Measurements from ENCODE around the gene PVR. TPM values are rescaled to one million over a fixed set of nuclear protein-coding genes. Genes with fewer than 3 reads are reported as not detected.
A peak's percentile ranks its signal among the peaks of the same experiment; 100 is the strongest.
"Not testable (repeated sequence)": the region's sequence is repeated elsewhere in the genome, so short reads cannot be mapped to it uniquely, and the experiment has no call there.

The PVR gene, protein sequence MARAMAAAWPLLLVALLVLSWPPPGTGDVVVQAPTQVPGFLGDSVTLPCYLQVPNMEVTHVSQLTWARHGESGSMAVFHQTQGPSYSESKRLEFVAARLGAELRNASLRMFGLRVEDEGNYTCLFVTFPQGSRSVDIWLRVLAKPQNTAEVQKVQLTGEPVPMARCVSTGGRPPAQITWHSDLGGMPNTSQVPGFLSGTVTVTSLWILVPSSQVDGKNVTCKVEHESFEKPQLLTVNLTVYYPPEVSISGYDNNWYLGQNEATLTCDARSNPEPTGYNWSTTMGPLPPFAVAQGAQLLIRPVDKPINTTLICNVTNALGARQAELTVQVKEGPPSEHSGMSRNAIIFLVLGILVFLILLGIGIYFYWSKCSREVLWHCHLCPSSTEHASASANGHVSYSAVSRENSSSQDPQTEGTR
- total RNA-seq: 49.1 TPM

DNA sequence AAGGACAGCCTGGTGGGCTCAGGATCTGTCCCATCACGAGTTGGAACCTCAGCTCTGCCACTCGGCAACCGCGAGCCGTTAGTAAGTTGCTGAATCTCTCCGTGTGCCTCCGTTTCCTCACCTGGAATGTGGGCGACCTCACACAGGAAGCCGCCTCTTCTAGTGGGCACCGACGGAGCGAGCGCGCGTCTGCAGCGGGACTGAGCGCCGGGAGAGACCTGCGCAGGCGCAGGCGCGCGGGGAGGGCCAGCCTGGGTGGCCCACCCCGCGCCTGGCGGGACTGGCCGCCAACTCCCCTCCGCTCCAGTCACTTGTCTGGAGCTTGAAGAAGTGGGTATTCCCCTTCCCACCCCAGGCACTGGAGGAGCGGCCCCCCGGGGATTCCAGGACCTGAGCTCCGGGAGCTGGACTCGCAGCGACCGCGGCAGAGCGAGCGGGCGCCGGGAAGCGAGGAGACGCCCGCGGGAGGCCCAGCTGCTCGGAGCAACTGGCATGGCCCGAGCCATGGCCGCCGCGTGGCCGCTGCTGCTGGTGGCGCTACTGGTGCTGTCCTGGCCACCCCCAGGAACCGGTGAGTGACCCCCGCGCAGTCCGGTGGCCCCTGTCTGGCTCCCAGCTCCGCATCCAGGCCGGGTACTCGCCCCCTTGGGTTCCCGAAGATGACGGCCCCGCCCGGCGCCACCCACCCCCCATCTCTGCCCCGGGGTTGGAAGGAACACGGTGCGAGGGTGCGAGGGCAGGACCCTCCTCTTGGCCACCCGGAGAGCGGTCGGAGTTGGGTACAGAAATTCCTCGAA lies at the start of gene PVR:
TSS of gene PVR (plus strand) at position 306 of the 797 bp plus-strand sequence. CDS start at position 493, 187 bp downstream.
- peak; percentile 83 for DNase-seq (ENCODE audit: low spot score)
- peak; percentile 95 for ATAC-seq
- intact Hi-C loops (cut with DNase I): no loop called here

DNA sequence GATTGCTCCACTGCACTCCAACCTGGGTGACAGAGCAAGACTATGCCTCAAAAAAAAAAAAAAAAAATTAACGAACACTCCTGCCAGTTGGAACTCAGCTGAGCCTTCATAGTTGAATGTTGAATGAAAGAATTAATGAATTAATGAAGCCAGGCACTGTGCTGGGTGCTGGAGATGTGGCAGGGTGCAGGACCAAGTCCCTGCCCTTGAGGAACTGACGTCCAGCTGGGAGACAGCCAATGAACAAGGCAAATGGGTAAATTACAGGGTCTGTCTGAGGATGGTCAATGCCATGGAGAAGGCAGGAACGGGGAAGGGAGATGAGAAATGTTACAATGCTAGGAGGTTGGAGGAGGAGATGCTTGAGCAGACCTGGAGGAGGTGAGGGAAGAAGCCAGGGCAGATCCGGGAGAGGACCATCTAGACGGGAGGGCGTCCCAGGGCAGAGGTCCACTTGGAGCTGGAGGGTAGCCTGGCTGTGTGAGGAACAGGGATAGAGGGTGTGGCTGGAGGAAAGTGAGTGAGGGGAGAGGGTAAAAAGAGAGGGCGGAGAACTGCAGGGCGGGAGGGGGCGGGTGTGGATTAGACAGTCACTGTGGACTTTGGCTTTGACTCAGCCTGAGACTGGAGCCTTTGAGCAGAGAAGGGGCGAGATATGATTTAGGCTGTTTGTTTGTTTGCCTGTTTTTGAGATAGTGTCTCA lies 47.1 kb upstream of the PVR start:
- intact Hi-C loops (cut with DNase I): no loop called here
- DNase-seq (ENCODE audit: low spot score) (no peak), ATAC-seq (no peak)

DNA sequence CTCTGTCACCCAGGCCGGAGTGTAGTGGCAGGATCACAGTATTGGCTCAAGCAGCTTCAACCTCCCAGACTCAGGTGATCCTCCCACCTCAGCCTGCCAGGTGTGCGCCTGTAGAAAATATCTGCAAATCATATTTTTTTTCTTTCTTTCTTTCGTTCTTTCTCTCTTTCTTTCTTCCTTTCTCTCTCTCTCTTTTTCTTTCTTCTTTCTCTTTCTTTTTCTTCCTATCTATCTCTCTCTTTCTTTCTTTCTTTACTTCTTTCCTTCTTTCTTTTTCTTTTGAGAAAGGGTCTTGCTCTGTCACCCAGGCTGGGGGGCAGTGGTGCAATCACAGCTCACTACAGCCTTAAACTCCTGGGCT lies 46.6 kb upstream of the PVR start:
- DNase-seq (ENCODE audit: low spot score): no peak
- intact Hi-C loops (cut with DNase I): no loop called here
- ATAC-seq: no peak

DNA sequence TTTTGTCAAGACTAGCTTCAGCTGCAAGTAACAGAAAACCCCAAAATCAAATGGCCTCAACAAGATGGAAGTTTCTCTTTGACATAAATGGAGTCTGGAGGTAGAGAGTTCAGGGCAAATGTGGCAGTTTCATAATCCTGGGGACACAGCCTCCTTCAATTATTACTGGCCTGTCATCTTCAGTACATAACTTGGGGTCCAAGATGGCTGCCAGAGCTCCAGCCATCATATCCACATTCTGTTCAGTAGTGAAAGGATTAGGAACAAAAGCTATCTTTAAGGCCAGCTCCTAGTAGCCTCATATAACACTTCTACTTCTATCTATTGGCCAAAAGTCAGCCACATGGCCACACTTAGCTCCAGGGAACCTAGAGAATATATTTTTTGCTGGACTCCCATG lies 45.4 kb upstream of the PVR start:
- ATAC-seq (no peak), DNase-seq (ENCODE audit: low spot score) (no peak)
- intact Hi-C loops (cut with DNase I): no loop called here

DNA sequence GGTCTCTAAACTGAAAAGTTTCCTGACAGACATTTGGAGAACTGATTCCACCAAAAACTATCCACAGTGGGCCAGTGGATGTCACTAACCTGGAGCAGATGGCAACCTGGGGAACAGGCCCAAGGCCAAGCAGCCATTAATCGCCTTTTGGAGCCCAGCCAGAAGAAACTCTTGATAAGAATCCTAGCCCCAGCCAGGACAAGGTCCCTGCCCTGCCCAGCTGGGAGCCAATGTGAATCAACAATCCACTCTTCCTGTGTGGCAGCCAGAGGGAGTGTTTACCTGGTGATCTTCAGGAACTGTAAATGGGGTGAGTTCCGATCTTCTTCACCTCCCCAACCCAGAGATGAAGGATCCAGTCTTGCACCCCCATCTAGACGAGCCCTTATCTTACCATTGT lies 44.8 kb upstream of the PVR start:
- intact Hi-C loops (cut with DNase I): no loop called here
- DNase-seq (ENCODE audit: low spot score) (no peak), ATAC-seq (no peak)

DNA sequence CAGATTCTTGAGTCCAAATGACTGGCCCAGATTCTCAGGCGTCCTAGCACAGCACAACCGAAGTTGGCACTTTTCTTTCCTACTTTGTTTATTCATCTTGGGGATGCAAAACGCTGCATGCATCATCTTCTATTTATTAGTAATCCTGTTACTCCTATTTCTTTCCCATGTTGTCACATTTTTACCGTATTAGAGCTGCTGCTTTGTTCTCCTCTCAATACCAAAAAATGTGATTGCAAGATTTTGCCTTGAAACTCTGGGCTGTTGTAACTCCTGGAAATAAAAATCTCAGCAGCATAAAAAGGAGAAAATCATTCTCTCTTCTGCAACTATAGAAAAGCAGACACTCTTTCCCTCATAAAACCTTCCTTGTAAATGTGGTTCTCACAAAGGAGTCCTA lies 43.2 kb upstream of the PVR start:
- intact Hi-C loops (cut with DNase I): no loop called here
- no peak for ATAC-seq

DNA sequence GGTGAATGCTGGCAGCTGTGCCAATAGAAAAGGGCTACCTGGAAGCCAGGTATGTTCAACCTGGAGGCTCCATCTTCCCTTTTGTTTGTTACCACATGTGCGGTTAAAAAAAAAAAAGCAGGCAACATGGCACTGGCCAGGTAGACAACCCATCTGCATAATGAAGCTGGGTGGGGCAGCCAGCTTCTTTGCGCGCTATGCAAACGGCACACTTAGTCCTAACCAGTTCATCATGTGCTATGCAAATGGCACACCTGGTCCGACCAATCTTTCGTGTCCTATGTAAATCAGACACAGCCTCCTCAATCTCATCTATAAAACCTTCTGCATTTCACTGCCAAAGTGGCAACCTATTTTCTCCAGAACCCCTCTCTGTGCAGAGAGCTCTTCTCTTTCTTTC lies 41.6 kb upstream of the PVR start:
- no peak for ATAC-seq
- intact Hi-C loops (cut with DNase I): no loop called here
- no peak for DNase-seq (ENCODE audit: low spot score)

More for the DNA sequence above, 43.2 kb upstream of the PVR start:
- DNase-seq (ENCODE audit: low spot score): no peak

DNA sequence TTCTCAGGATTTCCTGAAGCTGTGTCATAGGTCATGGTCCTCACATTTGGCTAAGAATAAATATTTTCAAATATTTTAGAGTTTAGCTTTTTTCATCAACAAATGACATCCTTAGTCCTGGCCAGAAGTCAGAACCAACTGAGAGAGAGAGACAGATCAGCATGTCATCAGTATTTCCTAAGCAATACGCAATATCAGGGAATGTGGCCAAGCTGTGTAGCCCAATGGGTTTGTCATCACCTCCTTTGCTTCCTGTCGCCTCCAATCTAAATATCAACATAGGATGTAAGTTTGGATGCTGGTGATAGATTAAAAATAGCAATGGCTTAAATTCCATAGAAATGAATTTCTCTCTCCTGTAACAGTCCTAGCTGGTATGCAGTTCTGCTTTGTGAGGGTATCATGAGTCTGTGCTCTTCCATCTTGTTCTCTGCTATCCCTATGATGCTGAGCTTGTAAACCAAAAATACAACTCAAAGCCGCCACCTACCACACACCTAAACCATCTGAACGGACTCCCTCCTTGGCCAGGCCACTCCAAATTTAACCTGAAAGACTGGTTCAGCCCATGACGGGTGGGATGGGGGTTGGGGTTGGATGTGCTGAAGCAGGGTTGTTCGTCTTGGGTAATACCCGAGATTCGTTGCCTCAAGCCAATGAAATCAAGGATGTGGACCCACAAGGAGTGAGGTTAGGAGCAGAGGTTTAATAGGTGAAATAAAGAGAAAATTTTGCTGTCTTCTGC lies 40.3 kb upstream of the PVR start:
- no peak for DNase-seq (ENCODE audit: low spot score)
- no peak for ATAC-seq
- intact Hi-C loops (cut with DNase I): no loop called here

DNA sequence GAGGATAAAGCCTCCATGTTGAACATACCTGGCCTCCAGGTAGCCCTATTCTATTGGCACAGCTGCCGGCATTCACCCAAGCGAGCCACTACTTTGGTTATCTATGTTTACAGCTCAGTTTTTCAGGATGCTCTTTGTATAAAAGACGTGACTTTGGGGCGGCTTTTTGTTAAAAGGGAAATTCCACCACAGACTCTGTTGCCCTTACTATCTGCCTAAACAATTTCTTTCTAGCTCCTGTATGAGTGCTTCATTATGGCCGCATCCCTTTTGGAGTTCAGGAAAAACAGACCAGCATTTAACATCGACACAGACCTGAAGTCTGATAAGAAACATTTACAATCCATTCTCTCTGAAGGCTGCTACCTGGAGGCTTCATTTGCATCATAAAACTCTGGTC lies 39.5 kb upstream of the PVR start:
- DNase-seq (ENCODE audit: low spot score) (no peak), ATAC-seq (no peak)
- intact Hi-C loops (cut with DNase I): no loop called here

DNA sequence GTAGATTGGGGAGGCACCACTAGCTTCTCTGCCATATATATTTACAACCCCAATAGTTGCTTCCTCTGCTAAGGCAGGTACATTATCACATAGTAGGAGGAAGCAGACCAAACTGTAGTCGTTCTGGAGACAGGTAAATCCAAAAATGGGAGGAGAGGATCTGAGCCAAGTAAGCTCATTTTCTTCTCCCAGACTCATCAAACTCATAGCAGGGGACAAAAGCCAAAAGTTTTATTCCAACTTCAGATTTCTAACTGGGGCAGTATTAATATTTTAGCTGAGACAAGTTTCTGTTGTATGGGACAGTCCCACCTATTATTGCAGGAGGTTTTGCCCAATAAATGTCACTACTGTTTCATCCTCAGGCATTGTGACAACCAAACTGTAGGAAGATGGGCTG lies 38.2 kb upstream of the PVR start:
- intact Hi-C loops (cut with DNase I): no loop called here
- DNase-seq (ENCODE audit: low spot score) (no peak), ATAC-seq (no peak)

DNA sequence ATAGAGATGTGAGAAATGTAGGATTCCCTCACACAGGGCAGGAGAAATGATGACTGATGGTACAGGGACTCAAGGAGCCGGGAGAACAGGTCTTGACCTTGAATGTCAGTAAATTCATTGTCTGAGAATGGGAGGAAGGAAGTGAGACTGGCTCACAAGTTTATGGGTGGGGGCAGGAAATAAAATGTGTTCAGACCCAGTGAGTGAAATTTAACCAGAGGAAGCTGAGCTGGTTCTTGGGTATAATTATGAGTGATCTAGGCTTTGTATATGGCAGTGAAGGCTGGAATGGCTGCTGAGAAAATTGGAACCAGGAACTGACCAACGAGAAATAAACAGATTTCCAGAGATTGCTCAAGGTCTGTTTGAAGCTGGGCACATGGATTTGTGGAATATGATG lies 36.7 kb upstream of the PVR start:
- intact Hi-C loops (cut with DNase I): no loop called here
- ATAC-seq (no peak), DNase-seq (ENCODE audit: low spot score) (no peak)

DNA sequence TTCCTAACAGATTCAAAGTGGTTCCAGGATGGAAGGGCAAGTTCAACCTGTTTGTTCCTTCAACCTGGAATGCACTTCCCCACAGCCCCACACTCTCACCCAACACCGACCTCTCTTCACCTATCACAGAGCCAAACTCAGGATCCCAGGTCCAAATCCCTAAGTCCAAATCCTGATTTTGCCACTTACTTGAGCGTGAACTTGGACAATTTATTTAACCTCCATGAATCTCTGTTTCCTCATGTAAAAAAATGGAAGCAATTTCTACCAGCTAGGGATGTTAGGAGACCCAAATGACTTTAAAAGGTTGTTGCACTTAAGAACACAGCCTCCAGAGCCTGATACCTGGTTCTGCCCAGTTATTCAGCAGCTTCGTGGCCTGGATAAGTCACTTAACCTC lies 35.8 kb upstream of the PVR start:
- DNase-seq (ENCODE audit: low spot score) (no peak), ATAC-seq (no peak)
- intact Hi-C loops (cut with DNase I): no loop called here

DNA sequence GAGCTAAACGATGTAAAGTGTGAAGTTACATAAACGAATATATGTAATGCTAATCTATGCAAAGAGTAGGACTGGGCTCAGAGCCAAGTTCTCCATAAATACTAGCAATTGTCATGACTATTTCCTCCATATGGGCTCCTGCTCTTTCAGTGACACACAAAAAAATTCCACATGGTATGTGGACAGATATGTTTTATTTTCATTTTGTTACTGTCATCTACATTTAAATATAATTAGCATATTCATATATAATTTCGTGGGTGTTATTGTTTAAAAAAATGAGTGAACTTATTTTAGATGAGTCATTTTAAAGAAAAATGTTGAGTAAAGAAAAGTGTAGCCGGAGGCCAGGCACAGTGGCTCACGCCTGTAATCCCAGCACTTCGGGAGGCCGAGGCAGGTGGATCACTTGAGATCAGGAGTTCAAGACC lies 35.3 kb upstream of the PVR start:
- DNase-seq (ENCODE audit: low spot score) (no peak), ATAC-seq (no peak)
- intact Hi-C loops (cut with DNase I): no loop called here

DNA sequence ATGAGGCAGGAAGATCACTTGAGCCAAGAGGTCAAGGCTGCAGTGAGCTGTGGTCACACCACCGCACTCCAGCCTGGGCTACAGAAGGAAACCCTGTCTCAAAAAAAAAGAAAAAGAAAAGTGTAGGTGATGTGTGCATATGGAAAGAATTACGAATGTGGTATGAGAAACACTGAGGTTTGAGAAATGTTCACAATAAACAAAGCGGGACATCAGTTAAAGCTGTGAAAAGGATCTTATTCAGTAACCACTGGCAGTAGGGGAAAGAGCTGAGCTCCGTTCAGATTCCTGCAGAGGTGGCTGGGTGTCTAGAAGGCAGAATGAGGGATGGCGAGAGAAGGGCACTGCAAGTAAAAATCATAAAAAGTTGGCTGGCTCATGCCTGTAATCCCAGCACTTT lies 34.5 kb upstream of the PVR start:
- no peak for ATAC-seq
- intact Hi-C loops (cut with DNase I): no loop called here
- DNase-seq (ENCODE audit: low spot score): no peak

DNA sequence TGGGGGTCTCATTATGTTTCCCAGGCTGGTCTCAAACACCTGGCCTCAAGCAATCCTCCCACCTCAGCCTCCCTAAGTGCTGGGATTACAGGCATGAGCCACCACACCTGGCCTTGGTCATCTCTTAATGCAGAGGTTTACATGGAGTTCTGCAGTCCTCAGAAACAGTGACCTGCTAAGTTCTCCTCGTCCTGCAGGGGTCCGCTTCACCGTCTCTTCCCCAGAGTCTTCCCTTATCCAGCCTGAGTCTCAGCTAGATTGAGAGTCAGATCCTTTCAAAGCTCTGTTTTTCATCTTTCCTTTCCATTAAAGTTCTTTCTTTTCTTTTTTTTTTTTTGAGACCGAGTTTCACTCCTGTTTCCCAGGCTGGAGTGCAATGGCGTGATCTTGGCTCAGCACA lies 33.2 kb upstream of the PVR start:
- ATAC-seq; DNase-seq (ENCODE audit: low spot score); intact Hi-C loops (cut with DNase I): not testable (repeated sequence)

DNA sequence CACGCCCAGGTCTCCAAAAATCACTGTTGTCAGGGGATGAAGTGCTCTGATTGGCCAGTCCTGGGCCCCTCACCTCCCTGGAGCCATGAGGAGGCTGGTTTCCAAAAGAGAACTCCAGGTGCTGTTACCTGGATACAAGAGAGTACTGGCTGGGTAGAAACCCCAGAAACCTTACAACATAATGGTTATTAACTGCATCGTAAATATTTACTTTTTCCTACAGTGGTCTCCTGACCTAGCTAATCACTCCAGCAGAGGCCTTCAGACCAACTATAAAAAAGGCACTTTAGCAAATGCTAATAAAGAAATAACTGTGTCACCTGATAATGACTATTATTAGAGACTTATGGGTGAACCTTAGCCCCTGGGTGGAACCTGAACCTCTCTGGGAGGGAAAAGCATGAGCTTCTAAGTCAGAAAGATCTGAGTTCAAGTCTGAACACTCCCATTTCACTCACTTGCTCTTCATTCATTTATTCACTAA lies 31.9 kb upstream of the PVR start:
- DNase-seq (ENCODE audit: low spot score) (no peak), ATAC-seq (no peak)
- intact Hi-C loops (cut with DNase I): no loop called here

DNA sequence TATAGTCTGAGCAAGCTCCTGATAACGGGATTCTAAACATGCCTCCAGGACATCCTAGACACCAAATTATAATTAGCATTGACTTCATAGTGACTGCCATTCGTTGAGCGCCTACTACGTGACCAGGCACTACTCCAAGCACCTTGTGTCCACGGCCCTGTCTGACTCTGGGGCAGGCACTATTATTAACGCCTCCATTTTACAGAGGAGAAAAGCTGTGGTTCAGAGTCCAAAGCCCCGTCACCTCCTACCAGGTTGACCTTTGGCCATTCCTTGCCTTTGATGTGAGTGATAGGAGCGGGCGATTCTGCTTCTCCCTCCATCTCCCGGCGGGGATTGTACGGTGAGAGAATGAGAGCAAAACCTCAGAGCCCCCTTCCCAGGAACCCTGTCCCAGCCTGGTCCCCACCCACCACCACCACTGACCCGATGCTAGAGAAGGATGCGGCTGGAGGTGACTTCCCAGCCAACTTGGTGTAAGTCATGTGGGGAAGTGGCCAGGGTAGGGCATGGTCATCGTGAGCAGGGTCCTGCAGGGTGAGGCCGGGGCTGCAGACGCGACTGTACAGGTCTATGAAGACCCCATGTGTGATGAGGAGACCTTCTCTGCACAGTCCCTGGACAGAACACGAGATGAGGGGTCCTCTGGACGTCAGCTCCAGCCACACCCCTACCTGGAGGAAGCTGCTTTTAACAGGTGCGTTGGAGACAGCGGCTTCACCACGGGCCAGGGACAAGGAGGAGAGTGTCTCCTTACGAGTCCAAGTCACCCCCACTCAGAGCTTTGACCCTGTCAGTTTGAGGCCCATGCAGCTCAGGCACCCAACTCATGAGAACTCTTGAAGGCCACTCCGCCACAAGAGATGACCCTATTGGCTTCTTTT lies 30.2 kb upstream of the PVR start, which contains the start of gene IGSF23:
TSS of gene IGSF23 (plus strand) at position 269 of the 884 bp plus-strand sequence. CDS start at position 352, 83 bp downstream.
- ATAC-seq (no peak), DNase-seq (ENCODE audit: low spot score) (no peak)
- intact Hi-C loops (cut with DNase I): no loop called here

DNA sequence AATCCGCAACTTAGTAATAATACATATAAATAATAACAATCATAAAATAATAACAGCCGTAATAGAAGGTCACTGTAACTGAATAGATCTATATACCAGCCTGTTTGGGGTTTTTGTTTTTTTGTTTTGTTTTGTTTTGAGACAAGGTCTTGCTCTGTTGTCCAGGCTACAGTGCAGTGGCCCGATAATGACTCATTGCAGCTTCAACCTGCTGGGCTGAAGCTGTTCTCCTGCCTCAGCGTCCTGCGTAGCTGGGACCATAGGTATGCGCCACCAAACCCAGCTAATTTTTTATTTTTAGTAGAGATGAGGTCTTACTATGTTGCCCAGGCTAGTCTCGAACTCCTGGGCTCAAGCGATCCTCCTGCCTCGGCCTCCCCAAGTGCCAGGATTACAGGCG lies 29.4 kb upstream of the PVR start:
- intact Hi-C loops (cut with DNase I): no loop called here
- DNase-seq (ENCODE audit: low spot score): no peak
- ATAC-seq: no peak

Data from sciatic nerve (tissue), 2 donors.